Measurements from ENCODE around the gene GSK3B. TPM values are rescaled to one million over a fixed set of nuclear protein-coding genes. Genes with fewer than 3 reads are reported as not detected.

The GSK3B gene
- total RNA-seq, 1 donor from 2014 or later, result 138 TPM

GRCh38 chr3:119819806-119820205 is 274.4 kb downstream of the GSK3B start:
- TF ChIP-seq, protein P1, sequence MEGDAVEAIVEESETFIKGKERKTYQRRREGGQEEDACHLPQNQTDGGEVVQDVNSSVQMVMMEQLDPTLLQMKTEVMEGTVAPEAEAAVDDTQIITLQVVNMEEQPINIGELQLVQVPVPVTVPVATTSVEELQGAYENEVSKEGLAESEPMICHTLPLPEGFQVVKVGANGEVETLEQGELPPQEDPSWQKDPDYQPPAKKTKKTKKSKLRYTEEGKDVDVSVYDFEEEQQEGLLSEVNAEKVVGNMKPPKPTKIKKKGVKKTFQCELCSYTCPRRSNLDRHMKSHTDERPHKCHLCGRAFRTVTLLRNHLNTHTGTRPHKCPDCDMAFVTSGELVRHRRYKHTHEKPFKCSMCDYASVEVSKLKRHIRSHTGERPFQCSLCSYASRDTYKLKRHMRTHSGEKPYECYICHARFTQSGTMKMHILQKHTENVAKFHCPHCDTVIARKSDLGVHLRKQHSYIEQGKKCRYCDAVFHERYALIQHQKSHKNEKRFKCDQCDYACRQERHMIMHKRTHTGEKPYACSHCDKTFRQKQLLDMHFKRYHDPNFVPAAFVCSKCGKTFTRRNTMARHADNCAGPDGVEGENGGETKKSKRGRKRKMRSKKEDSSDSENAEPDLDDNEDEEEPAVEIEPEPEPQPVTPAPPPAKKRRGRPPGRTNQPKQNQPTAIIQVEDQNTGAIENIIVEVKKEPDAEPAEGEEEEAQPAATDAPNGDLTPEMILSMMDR (IDR thresholded peaks at IDR 0.05; ENCODE audit: partially characterized antibody, unreplicated experiment), result no peak
- Mint-ChIP-seq H3K4me1 (ENCODE audit: low read depth, unreplicated experiment) (peaks cover 13% of the 10 kb centered on the region), H3K36me3 (ENCODE audit: unreplicated experiment) (no peaks in the 10 kb centered on the region), H3K27me3 (ENCODE audit: unreplicated experiment) (peaks cover 10% of the 10 kb centered on the region), H3K9me3 (ENCODE audit: unreplicated experiment) (no peaks in the 10 kb centered on the region), H3K27ac (ENCODE audit: unreplicated experiment) (no peak overlapping the region), H3K4me3 (ENCODE audit: unreplicated experiment) (no peak overlapping the region)
- no peak for DNase-seq

- Mint-ChIP-seq H3K36me3 (ENCODE audit: unreplicated experiment) (no peaks in the 10 kb centered on the region), H3K27ac (ENCODE audit: unreplicated experiment) (no peak overlapping the region), H3K9me3 (ENCODE audit: unreplicated experiment) (no peaks in the 10 kb centered on the region)
Measured at GRCh38 chr3:119818937-119819336, 275.3 kb downstream of the GSK3B start.

DNA sequence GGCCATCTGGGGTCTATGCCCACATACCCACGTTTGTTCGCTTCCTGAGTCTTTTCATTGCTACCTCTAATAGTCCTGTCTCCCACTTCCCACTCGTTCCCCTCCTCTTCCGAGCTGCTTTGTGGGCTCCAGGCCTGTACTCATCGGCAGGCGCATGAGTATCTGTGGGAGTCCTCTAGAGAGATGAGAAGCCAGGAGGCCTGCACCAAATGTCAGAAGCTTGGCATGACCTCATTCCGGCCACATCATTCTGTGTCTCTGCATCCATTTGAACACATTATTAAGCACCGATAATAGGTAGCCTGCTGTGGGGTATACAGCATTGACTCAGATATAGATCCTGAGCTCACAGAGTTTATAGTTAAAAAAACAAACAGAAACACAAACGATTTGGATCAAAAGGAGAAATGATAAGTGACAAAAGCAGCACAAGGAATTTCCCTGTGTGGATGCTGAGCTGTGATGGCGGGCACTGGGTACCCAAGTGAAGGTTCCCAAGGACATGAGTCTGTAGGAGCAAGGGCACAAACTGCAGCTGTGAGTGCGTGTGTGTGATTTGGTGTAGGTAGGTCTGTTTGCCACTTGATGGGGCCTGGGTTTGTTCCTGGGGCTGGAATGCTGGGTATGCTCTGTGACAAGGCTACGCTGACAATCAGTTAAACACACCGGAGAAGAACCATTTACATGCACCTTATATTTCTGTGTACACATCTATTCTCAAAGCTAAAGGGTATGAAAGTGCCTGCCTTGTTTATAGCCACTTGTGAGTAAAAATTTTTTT is 276.5 kb downstream of the GSK3B start:
- TF ChIP-seq, protein P1 (IDR thresholded peaks at IDR 0.05; ENCODE audit: partially characterized antibody, unreplicated experiment), result no peak
- Mint-ChIP-seq H3K9me3 (ENCODE audit: unreplicated experiment) (no peaks in the 10 kb centered on the region), H3K27me3 (ENCODE audit: unreplicated experiment) (peaks cover 12% of the 10 kb centered on the region), H3K4me1 (ENCODE audit: low read depth, unreplicated experiment) (peaks cover 8% of the 10 kb centered on the region), H3K36me3 (ENCODE audit: unreplicated experiment) (no peaks in the 10 kb centered on the region), H3K4me3 (ENCODE audit: unreplicated experiment) (peak overlapping the region; percentile 43), H3K27ac (ENCODE audit: unreplicated experiment) (peak overlapping the region; percentile 65)
- no peak for DNase-seq

More at GRCh38 chr3:119818937-119819336, 275.3 kb downstream of the GSK3B start:
- TF ChIP-seq, protein P1 (IDR thresholded peaks at IDR 0.05; ENCODE audit: partially characterized antibody, unreplicated experiment), result no peak
- DNase-seq, result no peak
- peaks cover 13% of the 10 kb centered on the region for H3K4me1 Mint-ChIP-seq (ENCODE audit: low read depth, unreplicated experiment)
- no peak overlapping the region for H3K4me3 Mint-ChIP-seq (ENCODE audit: unreplicated experiment)
- H3K27me3 Mint-ChIP-seq (ENCODE audit: unreplicated experiment), result peaks cover 10% of the 10 kb centered on the region

DNA sequence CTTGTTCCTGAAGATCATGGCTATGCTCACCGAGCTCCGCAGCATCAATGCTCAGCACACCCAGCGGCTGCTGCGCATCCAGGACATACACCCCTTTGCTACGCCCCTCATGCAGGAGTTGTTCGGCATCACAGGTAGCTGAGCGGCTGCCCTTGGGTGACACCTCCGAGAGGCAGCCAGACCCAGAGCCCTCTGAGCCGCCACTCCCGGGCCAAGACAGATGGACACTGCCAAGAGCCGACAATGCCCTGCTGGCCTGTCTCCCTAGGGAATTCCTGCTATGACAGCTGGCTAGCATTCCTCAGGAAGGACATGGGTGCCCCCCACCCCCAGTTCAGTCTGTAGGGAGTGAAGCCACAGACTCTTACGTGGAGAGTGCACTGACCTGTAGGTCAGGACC is 277.2 kb downstream of the GSK3B start:
- H3K27me3 Mint-ChIP-seq (ENCODE audit: unreplicated experiment), result peaks cover 12% of the 10 kb centered on the region
- no peak overlapping the region for H3K4me3 Mint-ChIP-seq (ENCODE audit: unreplicated experiment)
- TF ChIP-seq, protein P1 (IDR thresholded peaks at IDR 0.05; ENCODE audit: partially characterized antibody, unreplicated experiment), result no peak
- no peaks in the 10 kb centered on the region for H3K36me3 Mint-ChIP-seq (ENCODE audit: unreplicated experiment)
- no peak for DNase-seq
- peaks cover 2% of the 10 kb centered on the region for H3K9me3 Mint-ChIP-seq (ENCODE audit: unreplicated experiment)
- peaks cover 8% of the 10 kb centered on the region for H3K4me1 Mint-ChIP-seq (ENCODE audit: low read depth, unreplicated experiment)
- H3K27ac Mint-ChIP-seq (ENCODE audit: unreplicated experiment), result no peak overlapping the region

- Mint-ChIP-seq H3K36me3 (ENCODE audit: unreplicated experiment) (no peaks in the 10 kb centered on the region), H3K27ac (ENCODE audit: unreplicated experiment) (no peak overlapping the region), H3K9me3 (ENCODE audit: unreplicated experiment) (peaks cover 3% of the 10 kb centered on the region), H3K4me3 (ENCODE audit: unreplicated experiment) (no peak overlapping the region), H3K4me1 (ENCODE audit: low read depth, unreplicated experiment) (peaks cover 4% of the 10 kb centered on the region), H3K27me3 (ENCODE audit: unreplicated experiment) (peaks cover 13% of the 10 kb centered on the region)
- DNase-seq, result no peak
- TF ChIP-seq, protein P1 (IDR thresholded peaks at IDR 0.05; ENCODE audit: partially characterized antibody, unreplicated experiment), result no peak
Measured at GRCh38 chr3:119815716-119816115, 278.5 kb downstream of the GSK3B start.

Data from glutamatergic neuron (in vitro differentiated cells).